ENCODE measurements around the gene THRA.

- TF ChIP-seq CTCF (IDR thresholded peaks at IDR 0.05; ENCODE audit: insufficient read depth, low read length): no peak
- 0 out of 2 replicates have a peak, but pooled peaks have one; percentile 15 for TF ChIP-seq GABPA (IDR thresholded peaks at IDR 0.05; ENCODE audit: low read depth)
- no peak for TF ChIP-seq POLR2AphosphoS5 (IDR thresholded peaks at IDR 0.05; ENCODE audit: low read depth)
These were observed 44.2 kb downstream of the THRA start for GRCh38 chr17:40106760-40107521.
